ENCODE measurements around the gene ATXN1L.
A peak's percentile ranks its signal among the peaks of the same experiment; 100 is the strongest.
"Not testable (repeated sequence)": the region's sequence is repeated elsewhere in the genome, so short reads cannot be mapped to it uniquely, and the experiment has no call there.

Gene ATXN1L

GRCh38 chr16:71853413-71853812 is 7.6 kb downstream of the ATXN1L start:
- no peak for DNase-seq (ENCODE audit: low spot score)

GRCh38 chr16:71854369-71854948 is 8.7 kb downstream of the ATXN1L start:
- DNase-seq (ENCODE audit: low spot score), result no peak

GRCh38 chr16:71855937-71856662 is 10.3 kb downstream of the ATXN1L start:
- no peak for DNase-seq (ENCODE audit: low spot score)

- DNase-seq (ENCODE audit: low spot score), result no peak
Measured at GRCh38 chr16:71859762-71860521, 14.2 kb downstream of the ATXN1L start.

- no peak for DNase-seq (ENCODE audit: low spot score)
Measured at GRCh38 chr16:71863995-71864394, 18.2 kb downstream of the ATXN1L start.

GRCh38 chr16:71865173-71865863 is 19.5 kb downstream of the ATXN1L start:
- no peak for DNase-seq (ENCODE audit: low spot score)

- not testable (repeated sequence) for DNase-seq (ENCODE audit: low spot score)
Measured at GRCh38 chr16:71867175-71867574, 21.4 kb downstream of the ATXN1L start.

- DNase-seq (ENCODE audit: low spot score), result no peak
Measured at GRCh38 chr16:71867939-71868338, 22.2 kb downstream of the ATXN1L start.

GRCh38 chr16:71869089-71869488 is 23.3 kb downstream of the ATXN1L start:
- DNase-seq (ENCODE audit: low spot score), result no peak

- no peak for DNase-seq (ENCODE audit: low spot score)
Measured at GRCh38 chr16:71870818-71871217, 25.0 kb downstream of the ATXN1L start.

GRCh38 chr16:71873199-71873598 is 27.4 kb downstream of the ATXN1L start:
- no peak for DNase-seq (ENCODE audit: low spot score)

GRCh38 chr16:71878911-71879310 is 33.1 kb downstream of the ATXN1L start:
- DNase-seq (ENCODE audit: low spot score), result no peak

GRCh38 chr16:71880176-71880575 is 34.4 kb downstream of the ATXN1L start:
- DNase-seq (ENCODE audit: low spot score), result no peak

GRCh38 chr16:71882505-71883167 is 36.9 kb downstream of the ATXN1L start:
- peak; percentile 84 for DNase-seq (ENCODE audit: low spot score)

GRCh38 chr16:71883168-71883848 is 37.5 kb downstream of the ATXN1L start:
- no peak for DNase-seq (ENCODE audit: low spot score)

GRCh38 chr16:71883849-71884638 is 38.3 kb downstream of the ATXN1L start, which contains the start of gene ZNF821:
Gene ZNF821, minus strand, starts transcription at chr16:71884182. Its CDS starts 4,236 bp downstream, at chr16:71879946.
- peak; percentile 27 for DNase-seq (ENCODE audit: low spot score)

GRCh38 chr16:71885261-71885650 is 39.5 kb downstream of the ATXN1L start:
- DNase-seq (ENCODE audit: low spot score), result no peak

GRCh38 chr16:71889147-71889546 is 43.4 kb downstream of the ATXN1L start:
- DNase-seq (ENCODE audit: low spot score), result no peak

GRCh38 chr16:71893888-71894228 is 48.1 kb downstream of the ATXN1L start:
- no peak for DNase-seq (ENCODE audit: low spot score)

- peak; percentile 24 for DNase-seq (ENCODE audit: low spot score)
Measured at GRCh38 chr16:71894229-71894920, 48.6 kb downstream of the ATXN1L start.
